ENCODE measurements around the gene PKN1.
A peak's percentile ranks its signal among the peaks of the same experiment; 100 is the strongest.

- TF ChIP-seq CTCF (IDR thresholded peaks at IDR 0.05; ENCODE audit: low read depth, low read length, missing input control) (no peak), TAF1 (conservative IDR thresholded peaks at IDR 0.05) (no peak), HNF4G (IDR thresholded peaks at IDR 0.05) (no peak), GABPA (IDR thresholded peaks at IDR 0.05 in 1 of 2, conservative IDR thresholded peaks at IDR 0.05 in 1 of 2) (peak in 1 of 2 donors; percentile 0), EGR1 (IDR thresholded peaks at IDR 0.05; ENCODE audit: low read depth in 2 of 2) (no peak), FOXA1 (IDR thresholded peaks at IDR 0.05) (no peak), RAD21 (IDR thresholded peaks at IDR 0.05) (no peak), JUND (IDR thresholded peaks at IDR 0.05) (no peak), YY1 (IDR thresholded peaks at IDR 0.05) (peak; percentile 18), SP1 (IDR thresholded peaks at IDR 0.05) (peak; percentile 84), MAX (IDR thresholded peaks at IDR 0.05) (peak; percentile 66)
- TF ChIP-seq, protein P1, sequence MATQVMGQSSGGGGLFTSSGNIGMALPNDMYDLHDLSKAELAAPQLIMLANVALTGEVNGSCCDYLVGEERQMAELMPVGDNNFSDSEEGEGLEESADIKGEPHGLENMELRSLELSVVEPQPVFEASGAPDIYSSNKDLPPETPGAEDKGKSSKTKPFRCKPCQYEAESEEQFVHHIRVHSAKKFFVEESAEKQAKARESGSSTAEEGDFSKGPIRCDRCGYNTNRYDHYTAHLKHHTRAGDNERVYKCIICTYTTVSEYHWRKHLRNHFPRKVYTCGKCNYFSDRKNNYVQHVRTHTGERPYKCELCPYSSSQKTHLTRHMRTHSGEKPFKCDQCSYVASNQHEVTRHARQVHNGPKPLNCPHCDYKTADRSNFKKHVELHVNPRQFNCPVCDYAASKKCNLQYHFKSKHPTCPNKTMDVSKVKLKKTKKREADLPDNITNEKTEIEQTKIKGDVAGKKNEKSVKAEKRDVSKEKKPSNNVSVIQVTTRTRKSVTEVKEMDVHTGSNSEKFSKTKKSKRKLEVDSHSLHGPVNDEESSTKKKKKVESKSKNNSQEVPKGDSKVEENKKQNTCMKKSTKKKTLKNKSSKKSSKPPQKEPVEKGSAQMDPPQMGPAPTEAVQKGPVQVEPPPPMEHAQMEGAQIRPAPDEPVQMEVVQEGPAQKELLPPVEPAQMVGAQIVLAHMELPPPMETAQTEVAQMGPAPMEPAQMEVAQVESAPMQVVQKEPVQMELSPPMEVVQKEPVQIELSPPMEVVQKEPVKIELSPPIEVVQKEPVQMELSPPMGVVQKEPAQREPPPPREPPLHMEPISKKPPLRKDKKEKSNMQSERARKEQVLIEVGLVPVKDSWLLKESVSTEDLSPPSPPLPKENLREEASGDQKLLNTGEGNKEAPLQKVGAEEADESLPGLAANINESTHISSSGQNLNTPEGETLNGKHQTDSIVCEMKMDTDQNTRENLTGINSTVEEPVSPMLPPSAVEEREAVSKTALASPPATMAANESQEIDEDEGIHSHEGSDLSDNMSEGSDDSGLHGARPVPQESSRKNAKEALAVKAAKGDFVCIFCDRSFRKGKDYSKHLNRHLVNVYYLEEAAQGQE (IDR thresholded peaks at IDR 0.05) = no peak
These were observed 63.1 kb downstream of the PKN1 start, which contains the start of gene GIPC1 for GRCh38 chr19:14496029-14496833.

All from liver (tissue), 3 donors.